GM12873 (cell line): Measurements from ENCODE around the gene ZNF148.
A peak's percentile ranks its signal among the peaks of the same experiment; 100 is the strongest.

Experiments used
- TF ChIP-seq, protein P1 (sequence below): IDR thresholded peaks from 2 replicates; pipeline ENCODE4 v1.5.1; 2012; ENCODE audit warnings: low read depth, mild to moderate bottlenecking, moderate library complexity, low read length, control low read depth; ENCODE audit not compliant: insufficient read depth; ENCODE audit errors: missing control alignments

The ZNF148 gene

DNA sequence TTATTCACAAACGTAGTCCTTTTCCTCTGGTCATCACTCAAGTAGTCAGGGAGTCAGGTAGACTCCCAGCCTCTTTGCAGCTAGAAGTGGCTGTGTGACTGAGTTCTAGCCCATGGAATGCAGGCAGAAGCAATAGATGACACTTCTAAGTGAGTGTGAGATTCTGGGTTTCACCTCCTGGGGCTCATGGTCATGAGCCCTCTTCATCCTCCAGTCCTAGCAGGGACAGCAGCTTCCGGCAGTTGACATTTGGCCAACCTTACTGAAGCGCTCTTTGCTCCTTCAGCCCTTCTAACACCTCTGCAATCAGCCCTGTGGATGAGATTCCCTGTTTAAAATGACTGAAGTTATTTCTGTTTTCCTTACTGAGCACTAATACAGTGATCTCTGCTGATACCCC is 184.3 kb downstream of the ZNF148 start:
- TF ChIP-seq, protein P1, sequence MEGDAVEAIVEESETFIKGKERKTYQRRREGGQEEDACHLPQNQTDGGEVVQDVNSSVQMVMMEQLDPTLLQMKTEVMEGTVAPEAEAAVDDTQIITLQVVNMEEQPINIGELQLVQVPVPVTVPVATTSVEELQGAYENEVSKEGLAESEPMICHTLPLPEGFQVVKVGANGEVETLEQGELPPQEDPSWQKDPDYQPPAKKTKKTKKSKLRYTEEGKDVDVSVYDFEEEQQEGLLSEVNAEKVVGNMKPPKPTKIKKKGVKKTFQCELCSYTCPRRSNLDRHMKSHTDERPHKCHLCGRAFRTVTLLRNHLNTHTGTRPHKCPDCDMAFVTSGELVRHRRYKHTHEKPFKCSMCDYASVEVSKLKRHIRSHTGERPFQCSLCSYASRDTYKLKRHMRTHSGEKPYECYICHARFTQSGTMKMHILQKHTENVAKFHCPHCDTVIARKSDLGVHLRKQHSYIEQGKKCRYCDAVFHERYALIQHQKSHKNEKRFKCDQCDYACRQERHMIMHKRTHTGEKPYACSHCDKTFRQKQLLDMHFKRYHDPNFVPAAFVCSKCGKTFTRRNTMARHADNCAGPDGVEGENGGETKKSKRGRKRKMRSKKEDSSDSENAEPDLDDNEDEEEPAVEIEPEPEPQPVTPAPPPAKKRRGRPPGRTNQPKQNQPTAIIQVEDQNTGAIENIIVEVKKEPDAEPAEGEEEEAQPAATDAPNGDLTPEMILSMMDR = no peak

DNA sequence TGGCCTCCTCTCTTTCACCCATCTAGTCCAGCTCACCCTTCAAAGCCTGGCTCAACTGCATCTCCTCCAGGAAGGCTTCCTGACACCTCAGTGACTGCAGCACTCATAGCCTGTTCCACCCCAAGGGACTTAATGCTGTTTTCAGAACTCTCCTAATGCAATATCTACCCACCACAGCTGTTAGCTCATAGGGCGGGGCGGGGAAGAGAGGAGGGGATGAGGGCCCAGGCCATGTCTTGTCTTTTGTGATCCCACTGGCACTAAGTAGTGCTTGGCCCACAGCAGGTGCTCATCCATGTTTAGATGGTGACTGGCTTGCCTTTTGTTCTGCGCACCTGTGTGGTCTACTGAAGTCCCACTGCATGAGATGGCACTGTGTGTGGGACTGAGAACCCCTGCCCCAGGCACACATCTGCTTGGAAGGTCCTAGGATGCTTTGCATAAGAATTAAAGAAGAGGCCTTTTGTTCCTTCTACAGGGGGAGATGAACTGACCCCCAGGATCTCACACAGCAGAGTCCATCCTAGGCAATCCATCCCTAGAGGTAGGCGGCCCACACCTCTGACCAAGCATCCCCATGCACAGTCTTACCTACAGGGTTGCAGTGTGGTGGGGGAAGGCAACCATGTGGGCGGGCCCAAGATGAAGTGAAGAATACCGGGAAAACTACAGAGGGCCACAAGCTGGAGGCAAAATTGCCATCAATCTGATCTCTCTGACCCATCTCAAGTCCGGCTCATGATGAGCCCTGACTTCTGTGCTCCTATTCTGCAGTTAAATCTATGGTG is 185.6 kb downstream of the ZNF148 start:
- TF ChIP-seq, protein P1 = no peak

DNA sequence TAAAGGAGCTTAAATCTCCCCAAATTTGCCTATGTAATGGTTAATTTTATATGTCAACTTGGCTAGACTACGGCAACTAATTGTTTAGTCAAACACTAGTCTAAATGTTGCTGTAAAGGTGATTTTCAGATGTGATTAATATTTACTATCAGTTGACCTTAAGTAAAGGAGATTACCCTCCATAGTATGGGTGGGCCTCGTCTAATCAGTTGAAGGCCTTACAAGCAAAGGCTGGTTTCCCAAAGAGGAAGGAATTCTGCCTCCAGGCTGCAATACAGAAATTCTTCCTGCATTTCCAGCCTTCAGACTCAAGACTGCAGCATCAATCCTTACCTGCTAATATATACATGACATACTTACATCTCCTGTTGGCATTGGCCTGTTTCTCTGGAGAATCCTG is 186.2 kb downstream of the ZNF148 start:
- TF ChIP-seq, protein P1 = no peak

DNA sequence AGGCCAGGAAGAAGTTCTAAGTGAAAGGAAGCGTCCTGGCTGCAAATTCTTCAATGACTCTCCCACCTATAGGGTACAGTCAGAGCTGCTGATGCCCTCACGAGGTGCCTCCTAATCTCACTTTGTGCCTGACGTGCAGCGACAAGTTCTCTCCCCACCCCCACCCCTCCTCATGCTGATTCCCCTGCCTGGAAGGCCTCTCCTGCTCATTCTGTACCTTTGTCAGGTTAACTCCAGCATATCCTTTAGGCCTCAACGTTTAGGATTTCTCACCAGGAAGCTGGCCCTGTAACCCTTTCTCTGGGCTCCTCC is 187.6 kb downstream of the ZNF148 start:
- TF ChIP-seq, protein P1 = no peak

DNA sequence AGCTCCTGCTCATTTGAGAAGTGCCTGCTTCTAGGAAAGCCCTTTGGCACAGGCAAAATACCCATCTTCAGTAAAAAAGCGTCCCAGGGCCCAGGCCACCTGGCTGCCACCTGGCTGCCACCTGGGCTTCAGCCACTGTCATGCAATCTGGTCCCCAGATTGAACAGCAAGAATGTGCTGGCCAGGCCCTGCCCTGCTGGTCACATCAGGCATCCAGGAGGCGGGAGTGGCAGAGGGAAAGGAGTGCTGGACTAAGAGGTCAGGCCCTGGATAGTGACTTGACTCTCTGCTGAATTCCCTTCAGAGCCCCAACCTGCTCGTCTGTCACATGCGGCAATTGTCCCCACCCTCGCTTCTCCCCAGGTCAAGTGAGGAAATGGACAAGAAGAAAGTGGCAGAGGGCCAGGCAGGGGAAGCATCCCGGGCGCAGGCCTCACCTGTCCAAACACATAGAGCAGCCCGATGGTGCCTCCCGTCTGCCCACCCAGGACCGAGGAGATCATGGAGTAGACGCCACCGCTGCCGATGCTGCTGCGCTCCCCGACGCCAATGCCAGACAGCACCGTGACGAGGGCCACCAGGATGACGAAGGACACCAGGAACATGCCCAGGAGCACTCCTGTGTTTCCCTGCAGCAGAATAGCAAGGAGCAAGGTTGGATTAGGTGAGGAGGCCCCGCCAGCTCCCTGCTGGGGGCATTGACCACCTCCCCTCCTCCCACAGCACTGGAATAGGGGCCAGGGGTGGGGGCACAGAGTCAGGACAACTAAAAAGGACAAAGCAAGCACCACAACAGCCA is 188.1 kb downstream of the ZNF148 start:
- TF ChIP-seq, protein P1 = peak; percentile 8

DNA sequence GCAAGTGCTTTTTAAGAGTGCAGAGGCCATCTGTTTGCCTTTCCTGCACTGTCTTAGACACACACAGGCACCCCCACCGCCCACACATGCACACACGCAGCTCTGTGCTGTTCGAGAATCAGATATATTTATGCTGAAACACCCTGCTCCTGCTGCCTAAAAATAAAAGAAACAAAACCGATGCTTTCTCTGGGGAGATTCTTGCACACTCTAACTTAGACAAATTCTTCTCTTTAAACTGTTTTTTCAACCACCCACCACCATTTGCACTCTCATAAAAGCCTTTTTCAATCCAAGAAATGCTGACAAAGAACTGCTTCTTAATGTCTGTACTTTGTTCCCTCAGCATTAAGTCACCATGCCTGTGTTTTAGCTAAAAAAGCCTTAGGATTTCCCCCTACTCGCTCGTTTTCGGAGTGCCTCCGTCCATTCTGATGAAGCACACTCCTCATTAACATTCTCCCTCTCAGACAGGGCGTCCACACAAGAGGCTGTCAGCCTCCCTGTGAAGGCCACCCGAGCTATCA is 188.8 kb downstream of the ZNF148 start:
- TF ChIP-seq, protein P1 = no peak

DNA sequence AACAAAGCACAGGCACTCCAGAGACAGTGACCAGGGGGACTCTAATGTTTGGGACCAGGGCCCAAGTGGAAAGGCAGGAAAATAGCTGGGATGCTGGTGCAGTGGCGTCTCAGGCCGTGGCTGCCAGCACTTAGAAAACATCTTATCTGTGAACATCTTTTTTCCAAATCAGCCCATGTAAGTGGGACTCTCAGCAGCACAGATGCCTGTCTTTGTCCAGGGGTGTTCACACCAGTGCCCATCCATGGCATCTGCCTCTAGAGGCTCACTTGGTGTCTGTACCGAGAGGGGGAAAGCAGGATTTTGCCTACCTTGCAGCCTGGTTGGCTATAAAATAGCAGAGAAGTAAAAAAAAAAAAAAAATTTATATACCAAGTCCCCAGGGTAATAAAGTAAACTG is 189.3 kb downstream of the ZNF148 start:
- TF ChIP-seq, protein P1 = peak; percentile 5
